Stimulated activated CD4-positive, alpha-beta T cell treated with anti-CD3 and anti-CD28 coated beads, Interleukin-4, amount 100 ng/mL, for 24 hours (primary cell): Measurements from ENCODE around the gene APOA1.

Experiments
- DNase-seq: peaks from one replicate; pipeline ENCODE4 v3.0.0-alpha.2; 2020

Gene APOA1

GRCh38 chr11:116833491-116833815 lies 4.0 kb downstream of the APOA1 start:
- no peak for DNase-seq

- no peak for DNase-seq
Observed at GRCh38 chr11:116832350-116833290, 4.8 kb downstream of the APOA1 start.

- DNase-seq, result no peak
Observed at GRCh38 chr11:116831790-116832349, 5.6 kb downstream of the APOA1 start.

GRCh38 chr11:116830184-116830912 lies 7.1 kb downstream of the APOA1 start:
- no peak for DNase-seq

- no peak for DNase-seq
Observed at GRCh38 chr11:116829525-116830183, 7.8 kb downstream of the APOA1 start, which contains the start of gene APOC3. Gene APOC3, plus strand, starts transcription at chr11:116829907. Its CDS starts 676 bp downstream, at chr11:116830583.

- DNase-seq, result no peak
Observed at GRCh38 chr11:116828632-116829524, 8.5 kb downstream of the APOA1 start.

GRCh38 chr11:116827461-116827860 lies 10.0 kb downstream of the APOA1 start:
- no peak for DNase-seq

- DNase-seq, result no peak
Observed at GRCh38 chr11:116826751-116827431, 10.5 kb downstream of the APOA1 start.

GRCh38 chr11:116825854-116826750 lies 11.3 kb downstream of the APOA1 start:
- DNase-seq, result no peak

GRCh38 chr11:116825434-116825833 lies 12.0 kb downstream of the APOA1 start:
- no peak for DNase-seq

- DNase-seq, result no peak
Observed at GRCh38 chr11:116823031-116823843, 14.2 kb downstream of the APOA1 start, which contains the start of gene APOA4. Gene APOA4, minus strand, starts transcription at chr11:116823304. Its CDS starts 113 bp downstream, at chr11:116823191.

GRCh38 chr11:116822575-116822974 lies 14.8 kb downstream of the APOA1 start:
- no peak for DNase-seq

GRCh38 chr11:116821050-116821918 lies 16.1 kb downstream of the APOA1 start:
- no peak for DNase-seq

GRCh38 chr11:116819049-116819448 lies 18.4 kb downstream of the APOA1 start:
- no peak for DNase-seq

GRCh38 chr11:116814502-116814901 lies 22.9 kb downstream of the APOA1 start:
- DNase-seq, result no peak

GRCh38 chr11:116813781-116814471 lies 23.5 kb downstream of the APOA1 start:
- no peak for DNase-seq

- no peak for DNase-seq
Observed at GRCh38 chr11:116813170-116813569, 24.3 kb downstream of the APOA1 start.

GRCh38 chr11:116812109-116812508 lies 25.3 kb downstream of the APOA1 start:
- DNase-seq, result no peak
